GM12875 (cell line): Measurements from ENCODE around the gene CTNNBL1.

Experiments
- H3K4me3 ChIP-seq: one replicate; pipeline ENCODE4 v1.5.1; 2011; ENCODE audit warnings: low read depth, low read length, control low read depth
- TF ChIP-seq, protein P1 (sequence below): IDR thresholded peaks from 2 replicates; pipeline ENCODE4 v1.5.1; 2011; ENCODE audit warnings: low read depth, mild to moderate bottlenecking, control low read depth, inconsistent platforms, low read length, moderate library complexity, borderline replicate concordance; ENCODE audit not compliant: insufficient read depth

CTNNBL1 gene

DNA sequence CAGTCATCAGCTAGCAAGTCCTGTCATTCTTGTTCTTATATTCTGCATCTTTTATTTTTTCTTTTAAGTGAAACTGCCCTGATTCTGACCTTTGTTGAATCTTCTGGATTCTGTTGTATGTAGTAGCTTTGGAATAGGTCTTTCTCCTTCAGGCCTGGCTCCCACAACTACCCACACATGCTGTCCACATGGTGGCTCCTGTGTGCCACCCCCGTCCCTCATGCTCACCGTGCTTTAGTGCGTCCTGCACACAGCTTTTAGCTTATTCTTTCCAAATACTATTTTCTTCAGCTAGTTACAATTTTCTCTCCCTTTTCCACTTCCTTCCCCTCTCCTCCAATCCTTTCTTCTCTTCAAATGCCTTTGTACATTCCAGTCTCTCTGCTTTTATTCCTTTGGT is 61.8 kb downstream of the CTNNBL1 start:
- TF ChIP-seq, protein P1, sequence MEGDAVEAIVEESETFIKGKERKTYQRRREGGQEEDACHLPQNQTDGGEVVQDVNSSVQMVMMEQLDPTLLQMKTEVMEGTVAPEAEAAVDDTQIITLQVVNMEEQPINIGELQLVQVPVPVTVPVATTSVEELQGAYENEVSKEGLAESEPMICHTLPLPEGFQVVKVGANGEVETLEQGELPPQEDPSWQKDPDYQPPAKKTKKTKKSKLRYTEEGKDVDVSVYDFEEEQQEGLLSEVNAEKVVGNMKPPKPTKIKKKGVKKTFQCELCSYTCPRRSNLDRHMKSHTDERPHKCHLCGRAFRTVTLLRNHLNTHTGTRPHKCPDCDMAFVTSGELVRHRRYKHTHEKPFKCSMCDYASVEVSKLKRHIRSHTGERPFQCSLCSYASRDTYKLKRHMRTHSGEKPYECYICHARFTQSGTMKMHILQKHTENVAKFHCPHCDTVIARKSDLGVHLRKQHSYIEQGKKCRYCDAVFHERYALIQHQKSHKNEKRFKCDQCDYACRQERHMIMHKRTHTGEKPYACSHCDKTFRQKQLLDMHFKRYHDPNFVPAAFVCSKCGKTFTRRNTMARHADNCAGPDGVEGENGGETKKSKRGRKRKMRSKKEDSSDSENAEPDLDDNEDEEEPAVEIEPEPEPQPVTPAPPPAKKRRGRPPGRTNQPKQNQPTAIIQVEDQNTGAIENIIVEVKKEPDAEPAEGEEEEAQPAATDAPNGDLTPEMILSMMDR: no peak
- no peak overlapping the region for H3K4me3 ChIP-seq

DNA sequence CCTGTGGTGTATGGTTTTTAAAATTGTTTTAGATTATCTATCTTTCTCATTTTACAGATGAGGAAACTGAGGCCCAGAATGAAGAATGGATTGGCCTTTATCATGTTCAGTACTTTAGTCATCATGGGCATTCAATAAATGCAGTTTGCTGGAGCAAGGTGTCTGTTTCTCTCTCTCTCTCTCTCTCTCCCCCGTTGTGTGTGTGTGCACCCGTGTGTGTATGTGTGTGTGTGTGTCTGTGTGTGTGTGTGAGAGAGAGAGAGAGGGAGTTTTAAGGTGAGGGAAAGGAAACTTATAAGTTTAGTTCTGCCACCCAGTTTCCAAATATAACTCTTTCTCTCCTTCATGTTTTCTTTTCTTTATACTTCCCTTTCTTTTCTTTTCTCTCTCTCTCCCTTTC is 62.4 kb downstream of the CTNNBL1 start:
- TF ChIP-seq, protein P1: no peak
- no peak overlapping the region for H3K4me3 ChIP-seq

DNA sequence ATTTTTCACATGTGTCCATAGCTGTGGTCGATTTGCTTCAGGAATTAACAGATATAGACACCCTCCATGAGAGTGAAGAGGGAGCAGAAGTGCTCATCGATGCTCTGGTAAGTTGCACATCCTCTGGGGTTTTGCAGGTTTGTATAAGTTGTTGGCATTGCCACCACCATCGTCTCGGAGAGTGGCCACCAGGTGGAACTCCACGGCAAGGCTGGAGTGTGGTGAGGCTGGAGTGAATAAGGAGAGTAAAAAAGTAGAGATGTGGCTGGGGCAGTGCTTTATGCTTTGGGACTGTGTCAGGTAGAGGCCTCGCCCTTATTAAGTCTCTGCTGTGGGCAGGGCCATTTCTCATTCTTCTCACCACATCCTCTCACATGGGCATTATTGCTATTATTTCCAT is 63.7 kb downstream of the CTNNBL1 start:
- H3K4me3 ChIP-seq: no peak overlapping the region
- TF ChIP-seq, protein P1: peak; percentile 16; the same call in 1 of the 2 replicates

DNA sequence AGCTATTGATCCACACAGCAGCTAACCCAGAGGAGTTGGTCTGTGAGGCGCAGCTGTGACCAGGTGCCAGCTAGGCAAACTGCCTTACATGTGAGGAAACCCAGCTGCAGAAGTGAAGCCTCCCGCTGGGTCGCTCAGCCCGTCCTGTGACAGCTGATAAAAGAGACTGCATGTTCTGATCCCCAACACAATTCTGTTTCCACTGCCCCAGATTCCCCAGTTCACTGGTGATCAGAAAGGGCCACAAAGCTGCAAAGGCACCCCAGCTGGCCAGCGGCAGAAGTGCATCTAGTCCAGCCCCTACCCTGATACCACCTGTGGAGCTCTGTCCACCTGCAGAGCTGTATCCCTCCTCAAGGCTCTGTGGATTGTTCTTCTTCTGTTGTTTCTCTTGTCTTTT is 64.5 kb downstream of the CTNNBL1 start:
- H3K4me3 ChIP-seq: no peak overlapping the region
- TF ChIP-seq, protein P1: peak; percentile 41

DNA sequence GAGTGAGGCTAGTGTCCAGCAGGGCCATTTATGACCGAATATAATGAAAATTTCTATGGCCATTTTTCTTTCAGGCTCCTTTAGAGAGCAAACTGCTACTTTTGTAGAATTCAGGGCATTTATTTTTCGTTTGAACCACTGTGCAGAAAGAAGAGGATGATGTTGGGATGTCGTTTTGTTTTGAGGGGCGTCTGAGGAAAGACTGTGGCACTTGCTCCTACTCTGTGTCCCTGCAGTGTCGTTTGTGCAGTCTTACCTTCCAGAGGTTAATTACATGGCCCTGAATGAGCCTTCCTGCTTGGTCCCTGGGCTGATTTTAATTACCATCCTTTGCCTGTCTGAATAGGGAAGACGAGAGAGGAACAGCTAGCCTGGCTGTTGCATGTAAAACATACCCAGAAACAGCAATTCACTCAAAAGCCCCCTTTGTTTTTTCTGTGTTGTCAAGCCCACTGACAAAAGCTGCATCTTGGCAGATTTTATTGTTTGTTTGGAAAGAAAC is 65.3 kb downstream of the CTNNBL1 start:
- H3K4me3 ChIP-seq: no peak overlapping the region
- TF ChIP-seq, protein P1: no peak

DNA sequence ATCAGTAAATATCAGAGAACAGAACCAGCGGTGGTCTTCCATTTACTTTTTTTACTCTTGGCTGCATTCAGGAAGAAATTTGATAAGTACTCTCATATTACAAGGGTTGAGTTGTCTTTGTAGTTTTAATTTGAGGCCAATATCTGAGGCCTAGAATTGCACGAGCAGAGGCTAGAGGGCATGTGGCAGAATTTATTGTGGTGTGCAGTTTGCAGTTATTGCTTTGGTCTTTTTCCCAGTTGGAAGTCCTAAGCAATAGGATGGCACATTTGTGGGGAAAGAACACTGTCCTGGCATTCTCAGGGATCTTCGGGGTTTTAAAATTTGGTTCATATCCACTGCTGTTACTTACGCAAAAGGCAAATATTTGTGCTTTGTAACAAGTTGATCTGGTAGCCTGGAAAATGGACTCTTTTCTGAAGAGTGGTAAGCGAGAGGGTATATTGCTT is 66.0 kb downstream of the CTNNBL1 start:
- TF ChIP-seq, protein P1: no peak

DNA sequence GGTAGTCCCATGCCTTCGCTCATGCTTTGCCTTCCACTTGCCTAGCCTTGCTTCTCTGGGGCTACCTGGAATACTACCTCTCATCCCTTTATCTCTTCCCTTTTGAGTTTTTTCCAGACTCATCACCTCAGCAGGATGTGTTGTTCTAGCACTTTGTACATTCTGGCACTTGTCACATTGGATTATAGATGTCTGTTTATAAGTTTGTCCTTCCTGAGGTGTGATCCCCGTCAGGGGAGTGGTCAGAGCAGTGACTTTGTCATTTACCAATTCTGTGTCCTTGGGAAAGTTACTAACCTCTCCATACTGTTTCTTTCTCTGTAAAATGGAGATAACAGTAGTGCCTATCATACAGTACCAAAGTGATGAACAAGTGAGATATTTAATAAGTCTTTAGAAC is 66.5 kb downstream of the CTNNBL1 start:
- TF ChIP-seq, protein P1: no peak
- H3K4me3 ChIP-seq: no peak overlapping the region

More for the DNA sequence above, 66.0 kb downstream of the CTNNBL1 start:
- H3K4me3 ChIP-seq: no peak overlapping the region
